Measurements from ENCODE around the gene NUP210L. TPM values are rescaled to one million over a fixed set of nuclear protein-coding genes. Genes with fewer than 3 reads are reported as not detected.

NUP210L gene
- total and polyA plus RNA-seq, 2 of the 13 experiments (the other 11 are each of a cell fraction or from before 2014, with no cell fraction given) = not detected

- TF ChIP-seq BCL6 (CRISPR knock-in tag; IDR thresholded peaks at IDR 0.05) = no peak
- TF ChIP-seq ZNF350 (CRISPR knock-in tag; IDR thresholded peaks at IDR 0.05; ENCODE audit: borderline replicate concordance, low read depth) = peak; percentile 82
- TF ChIP-seq ZNF775 (CRISPR knock-in tag; IDR thresholded peaks at IDR 0.05; ENCODE audit: borderline replicate concordance) = no peak
- peak; percentile 3; the same call in 1 of the 2 replicates for TF ChIP-seq ZNF891 (CRISPR knock-in tag; IDR thresholded peaks at IDR 0.05)
- peak; percentile 15; the same call in 1 of the 2 replicates for TF ChIP-seq SAFB2 (CRISPR knock-in tag; IDR thresholded peaks at IDR 0.05; ENCODE audit: borderline replicate concordance, low read depth)
- 0 out of 2 replicates have a peak, but pooled peaks have one; percentile 8 for TF ChIP-seq ZNF543 (CRISPR knock-in tag; IDR thresholded peaks at IDR 0.05)
- no peak for TF ChIP-seq ZNF619 (CRISPR knock-in tag; IDR thresholded peaks at IDR 0.05)
- TF ChIP-seq ERF (CRISPR knock-in tag; IDR thresholded peaks at IDR 0.05) = no peak
- TF ChIP-seq ETV5 (CRISPR knock-in tag; IDR thresholded peaks at IDR 0.05; ENCODE audit: borderline replicate concordance) = 0 out of 2 replicates have a peak, but pooled peaks have one; percentile 39
- no peak for TF ChIP-seq RFX1 (IDR thresholded peaks at IDR 0.05)
- peak; percentile 43 for TF ChIP-seq GABPA (IDR thresholded peaks at IDR 0.05; ENCODE audit: low read depth, low read length)
- TF ChIP-seq GABPA (CRISPR knock-in tag; IDR thresholded peaks at IDR 0.05; ENCODE audit: low read depth) = 0 out of 2 replicates have a peak, but pooled peaks have one; percentile 48
- TF ChIP-seq ZSCAN20 (CRISPR knock-in tag; IDR thresholded peaks at IDR 0.05; ENCODE audit: borderline replicate concordance) = no peak
- peak; percentile 91 for TF ChIP-seq AGO1 (IDR thresholded peaks at IDR 0.05; ENCODE audit: low read depth, low read length, poor library complexity, severe bottlenecking)
- no peak for TF ChIP-seq ZNF704 (CRISPR knock-in tag; IDR thresholded peaks at IDR 0.05; ENCODE audit: borderline replicate concordance)
- TF ChIP-seq PATZ1 (CRISPR knock-in tag; IDR thresholded peaks at IDR 0.05) = peak; percentile 76
- no peak for TF ChIP-seq ARHGAP35 (CRISPR knock-in tag; IDR thresholded peaks at IDR 0.05; ENCODE audit: borderline replicate concordance)
- TF ChIP-seq FOXC1 (CRISPR knock-in tag; IDR thresholded peaks at IDR 0.05; ENCODE audit: borderline replicate concordance) = peak; percentile 1; the same call in 1 of the 2 replicates
- no peak for TF ChIP-seq ZFP62 (CRISPR knock-in tag; IDR thresholded peaks at IDR 0.05)
- TF ChIP-seq ZNF710 (CRISPR knock-in tag; IDR thresholded peaks at IDR 0.05; ENCODE audit: borderline replicate concordance) = peak; percentile 25; the same call in 1 of the 2 replicates
- no peak for TF ChIP-seq ZMYM4 (CRISPR knock-in tag; IDR thresholded peaks at IDR 0.05)
- no peak for TF ChIP-seq ZNF720 (CRISPR knock-in tag; IDR thresholded peaks at IDR 0.05)
- TF ChIP-seq MED8 (CRISPR knock-in tag; IDR thresholded peaks at IDR 0.05; ENCODE audit: insufficient replicate concordance) = no peak
- 0 out of 2 replicates have a peak, but pooled peaks have one; percentile 28 for TF ChIP-seq ZNF691 (CRISPR knock-in tag; IDR thresholded peaks at IDR 0.05; ENCODE audit: borderline replicate concordance, low read depth)
These were observed 27.6 kb upstream of the NUP210L start (continued) for GRCh38 chr1:154182344-154183045.

All from HepG2 (cell line).